GM23338 (cell line): ENCODE data around the gene WSB2. TPM values are rescaled to one million over a fixed set of nuclear protein-coding genes. Genes with fewer than 3 reads are reported as not detected.

Experiments used
- ATAC-seq: fragments of 200-7000 bp; cut with Tn5 transposase; 3 replicates; pipeline ENCODE4 v1.9.1; 2020
- DNase-seq: peaks from one replicate; pipeline ENCODE4 v3.0.0-alpha.2; 2015; ENCODE audit warnings: low spot score
- H2AFZ ChIP-seq: fragments of 200-600 bp; sonication (generic); 2 replicates; pipeline ENCODE4 v1.8.0; 2016; ENCODE audit warnings: antibody characterized with exemption, mild to moderate bottlenecking, moderate library complexity
- H3F3A ChIP-seq: fragments of 200-600 bp; sonication (generic); replicated peaks from 2 replicates; pipeline ENCODE4 v1.8.0; 2017; ENCODE audit warnings: antibody characterized with exemption, mixed run types, low read depth
- H3K27ac ChIP-seq: fragments of 200-600 bp; sonication (generic); 2 replicates; pipeline ENCODE4 v1.6.1; 2016; ENCODE audit warnings: low read depth
- H3K27me3 ChIP-seq: fragments of 200-600 bp; sonication (generic); 2 replicates; pipeline ENCODE4 v1.8.0; 2016; ENCODE audit warnings: mild to moderate bottlenecking, mixed run types, moderate library complexity; ENCODE audit not compliant: insufficient read depth
- H3K36me3 ChIP-seq: fragments of 200-600 bp; sonication (generic); 2 replicates; pipeline ENCODE4 v1.8.0; 2016; ENCODE audit warnings: mild to moderate bottlenecking; ENCODE audit not compliant: insufficient read depth
- H3K4me1 ChIP-seq: fragments of 200-600 bp; sonication (generic); 2 replicates; pipeline ENCODE4 v1.8.0; 2016; ENCODE audit warnings: mild to moderate bottlenecking, moderate library complexity; ENCODE audit not compliant: insufficient read depth
- H3K4me2 ChIP-seq: fragments of 200-600 bp; sonication (generic); 2 replicates; pipeline ENCODE4 v1.7.1; 2017; ENCODE audit warnings: mixed run types
- H3K4me3 ChIP-seq: fragments of 200-600 bp; sonication (generic); 2 replicates; pipeline ENCODE4 v1.6.1; 2016; ENCODE audit warnings: mixed run types
- H3K79me2 ChIP-seq: fragments of 200-600 bp; sonication (generic); replicated peaks from 2 replicates; pipeline ENCODE4 v1.8.0; 2017; ENCODE audit warnings: mild to moderate bottlenecking; ENCODE audit not compliant: insufficient read depth
- H3K9me2 ChIP-seq: fragments of 200-600 bp; sonication (generic); 2 replicates; pipeline ENCODE4 v1.8.0; 2017; ENCODE audit not compliant: insufficient read depth
- H4K20me1 ChIP-seq: fragments of 200-600 bp; sonication (generic); replicated peaks from 2 replicates; pipeline ENCODE4 v1.8.0; 2017; ENCODE audit warnings: mild to moderate bottlenecking; ENCODE audit not compliant: insufficient read depth
- H3K27ac Mint-ChIP-seq: 2 replicates; pipeline ENCODE4 v1.8.0; 2020; ENCODE audit warnings: inconsistent platforms, mild to moderate bottlenecking, moderate library complexity, mixed read lengths
- H3K27me3 Mint-ChIP-seq: 3 replicates; pipeline ENCODE4 v1.8.0; 2022; ENCODE audit warnings: low read depth, mild to moderate bottlenecking, moderate library complexity, mixed read lengths, inconsistent platforms; ENCODE audit not compliant: insufficient read depth, poor library complexity
- H3K36me3 Mint-ChIP-seq: 3 replicates; pipeline ENCODE4 v1.8.0; 2021; ENCODE audit warnings: low read depth, mild to moderate bottlenecking, inconsistent platforms, moderate library complexity, mixed read lengths
- H3K4me1 Mint-ChIP-seq: 3 replicates; pipeline ENCODE4 v1.8.0; 2020; ENCODE audit warnings: mild to moderate bottlenecking, inconsistent platforms, mixed read lengths
- H3K4me3 Mint-ChIP-seq: 3 replicates; pipeline ENCODE4 v1.8.0; 2021; ENCODE audit warnings: moderate library complexity, mild to moderate bottlenecking, inconsistent platforms, mixed read lengths
- H3K9me3 Mint-ChIP-seq: 3 replicates; pipeline ENCODE4 v1.8.0; 2020; ENCODE audit warnings: moderate library complexity, mild to moderate bottlenecking, inconsistent platforms, mixed read lengths
- CREB1 ChIP-seq: fragments of 250-450 bp; sonication (Bioruptor Pico); IDR thresholded peaks from 2 replicates; pipeline ENCODE4 v1.5.0; 2020; ENCODE audit warnings: low read depth, mild to moderate bottlenecking, moderate library complexity
- ETS1 ChIP-seq: IDR thresholded peaks from 2 replicates; pipeline ENCODE4 v1.6.1; 2016; ENCODE audit warnings: antibody characterized with exemption
- EZH2 ChIP-seq: fragments of 200-600 bp; sonication (generic); IDR thresholded peaks from one replicate; pipeline ENCODE4 v1.8.0; 2017; ENCODE audit warnings: antibody characterized with exemption, mild to moderate bottlenecking, low read depth; ENCODE audit not compliant: unreplicated experiment
- EZH2phosphoT487 ChIP-seq: fragments of 200-600 bp; sonication (generic); IDR thresholded peaks from one replicate; pipeline ENCODE4 v1.8.1; 2018; ENCODE audit warnings: antibody characterized with exemption; ENCODE audit not compliant: unreplicated experiment
- JUNB ChIP-seq: IDR thresholded peaks from one replicate; pipeline ENCODE4 v1.6.1; 2016; ENCODE audit warnings: antibody characterized with exemption; ENCODE audit not compliant: unreplicated experiment
- NANOG ChIP-seq: IDR thresholded peaks from 2 replicates; pipeline ENCODE4 v1.6.1; 2016; ENCODE audit warnings: antibody characterized with exemption, borderline replicate concordance
- POLR2AphosphoS5 ChIP-seq: IDR thresholded peaks from 2 replicates; pipeline ENCODE4 v1.6.1; 2016; ENCODE audit warnings: antibody characterized with exemption, low read depth
- STAT1 ChIP-seq: IDR thresholded peaks from one replicate; pipeline ENCODE4 v1.6.1; 2016; ENCODE audit warnings: antibody characterized with exemption; ENCODE audit not compliant: unreplicated experiment
- ZNF114 ChIP-seq: fragments of 250-450 bp; sonication (Bioruptor Pico); IDR thresholded peaks from 2 replicates; pipeline ENCODE4 v1.5.0; 2020; ENCODE audit warnings: mild to moderate bottlenecking, moderate library complexity
- ZNF331 ChIP-seq: fragments of 250-450 bp; sonication (Bioruptor Pico); IDR thresholded peaks from 2 replicates; pipeline ENCODE4 v1.5.0; 2020; ENCODE audit warnings: low read depth, mild to moderate bottlenecking, moderate library complexity
- ZNF462 ChIP-seq: fragments of 250-450 bp; sonication (Bioruptor Pico); IDR thresholded peaks from 2 replicates; pipeline ENCODE4 v1.5.0; 2020; ENCODE audit warnings: mild to moderate bottlenecking, moderate library complexity
- polyA plus RNA-seq: library from polyadenylated mRNA; unstranded; fragments of >200 nt; fragmentation: Nextera tagmentation; extraction: Ambion mirVana; gene quantifications from 2 replicates; pipeline ENCODE4 v1.2.1, GENCODE V29; 2016
- total RNA-seq: library from RNA; depleted of rRNA; stranded (reverse); fragments of >200 nt; shearing (Covaris generic); gene quantifications from 2 replicates; pipeline ENCODE4 v1.2.3, GENCODE V29; 2014
- TF ChIP-seq, protein P1 (sequence below): IDR thresholded peaks from one replicate; pipeline ENCODE4 v1.6.1; 2018; ENCODE audit warnings: antibody characterized with exemption; ENCODE audit not compliant: unreplicated experiment
- TF ChIP-seq, protein P2 (sequence below), 2 experiments: fragments of 200-600 bp in 1 of 2; sonication (generic) in 1 of 2; conservative IDR thresholded peaks; 2 replicates each; pipeline versions ENCODE4 v1.5.1 to v1.6.1; 2016 to 2017; ENCODE audit warnings: antibody characterized with exemption in 2 of 2, low read depth in 2 of 2, mild to moderate bottlenecking in 2 of 2, moderate library complexity in 1 of 2

WSB2 gene
- total and polyA plus RNA-seq, 2 experiments from 2014 or later = 36.6 to 60.8 TPM

GRCh38 chr12:118025168-118025567, 35.8 kb downstream of the WSB2 start:
- Histone ChIP-seq H3K4me1 (no peaks in the 10 kb centered on the region), H2AFZ (no peak overlapping the region), H3K27me3 (no peaks in the 10 kb centered on the region), H3K4me3 (no peak overlapping the region), H3K27ac (no peak overlapping the region), H3F3A (peaks cover 5% of the 10 kb centered on the region; the same call in 1 of the 2 replicates), H3K36me3 (peaks cover 35% of the 10 kb centered on the region), H3K9me2 (no peaks in the 10 kb centered on the region), H4K20me1 (no peaks in the 10 kb centered on the region; the same call in 1 of the 2 replicates), H3K79me2 (no peaks in the 10 kb centered on the region), H3K4me2 (no peak overlapping the region)
- H3K4me1 Mint-ChIP-seq = peaks cover 7% of the 10 kb centered on the region; the same call in 2 of the 3 replicates
- H3K4me3 Mint-ChIP-seq = no peak overlapping the region
- H3K27me3 Mint-ChIP-seq = peaks cover 13% of the 10 kb centered on the region
- no peak for TF ChIP-seq JUNB
- TF ChIP-seq, protein P1, sequence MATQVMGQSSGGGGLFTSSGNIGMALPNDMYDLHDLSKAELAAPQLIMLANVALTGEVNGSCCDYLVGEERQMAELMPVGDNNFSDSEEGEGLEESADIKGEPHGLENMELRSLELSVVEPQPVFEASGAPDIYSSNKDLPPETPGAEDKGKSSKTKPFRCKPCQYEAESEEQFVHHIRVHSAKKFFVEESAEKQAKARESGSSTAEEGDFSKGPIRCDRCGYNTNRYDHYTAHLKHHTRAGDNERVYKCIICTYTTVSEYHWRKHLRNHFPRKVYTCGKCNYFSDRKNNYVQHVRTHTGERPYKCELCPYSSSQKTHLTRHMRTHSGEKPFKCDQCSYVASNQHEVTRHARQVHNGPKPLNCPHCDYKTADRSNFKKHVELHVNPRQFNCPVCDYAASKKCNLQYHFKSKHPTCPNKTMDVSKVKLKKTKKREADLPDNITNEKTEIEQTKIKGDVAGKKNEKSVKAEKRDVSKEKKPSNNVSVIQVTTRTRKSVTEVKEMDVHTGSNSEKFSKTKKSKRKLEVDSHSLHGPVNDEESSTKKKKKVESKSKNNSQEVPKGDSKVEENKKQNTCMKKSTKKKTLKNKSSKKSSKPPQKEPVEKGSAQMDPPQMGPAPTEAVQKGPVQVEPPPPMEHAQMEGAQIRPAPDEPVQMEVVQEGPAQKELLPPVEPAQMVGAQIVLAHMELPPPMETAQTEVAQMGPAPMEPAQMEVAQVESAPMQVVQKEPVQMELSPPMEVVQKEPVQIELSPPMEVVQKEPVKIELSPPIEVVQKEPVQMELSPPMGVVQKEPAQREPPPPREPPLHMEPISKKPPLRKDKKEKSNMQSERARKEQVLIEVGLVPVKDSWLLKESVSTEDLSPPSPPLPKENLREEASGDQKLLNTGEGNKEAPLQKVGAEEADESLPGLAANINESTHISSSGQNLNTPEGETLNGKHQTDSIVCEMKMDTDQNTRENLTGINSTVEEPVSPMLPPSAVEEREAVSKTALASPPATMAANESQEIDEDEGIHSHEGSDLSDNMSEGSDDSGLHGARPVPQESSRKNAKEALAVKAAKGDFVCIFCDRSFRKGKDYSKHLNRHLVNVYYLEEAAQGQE = no peak
- TF ChIP-seq, protein P2, sequence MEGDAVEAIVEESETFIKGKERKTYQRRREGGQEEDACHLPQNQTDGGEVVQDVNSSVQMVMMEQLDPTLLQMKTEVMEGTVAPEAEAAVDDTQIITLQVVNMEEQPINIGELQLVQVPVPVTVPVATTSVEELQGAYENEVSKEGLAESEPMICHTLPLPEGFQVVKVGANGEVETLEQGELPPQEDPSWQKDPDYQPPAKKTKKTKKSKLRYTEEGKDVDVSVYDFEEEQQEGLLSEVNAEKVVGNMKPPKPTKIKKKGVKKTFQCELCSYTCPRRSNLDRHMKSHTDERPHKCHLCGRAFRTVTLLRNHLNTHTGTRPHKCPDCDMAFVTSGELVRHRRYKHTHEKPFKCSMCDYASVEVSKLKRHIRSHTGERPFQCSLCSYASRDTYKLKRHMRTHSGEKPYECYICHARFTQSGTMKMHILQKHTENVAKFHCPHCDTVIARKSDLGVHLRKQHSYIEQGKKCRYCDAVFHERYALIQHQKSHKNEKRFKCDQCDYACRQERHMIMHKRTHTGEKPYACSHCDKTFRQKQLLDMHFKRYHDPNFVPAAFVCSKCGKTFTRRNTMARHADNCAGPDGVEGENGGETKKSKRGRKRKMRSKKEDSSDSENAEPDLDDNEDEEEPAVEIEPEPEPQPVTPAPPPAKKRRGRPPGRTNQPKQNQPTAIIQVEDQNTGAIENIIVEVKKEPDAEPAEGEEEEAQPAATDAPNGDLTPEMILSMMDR (conservative IDR thresholded peaks at IDR 0.05; ENCODE audit: low read depth in 2 of 2) = no peak
- no peak for TF ChIP-seq CREB1 (CRISPR knock-in tag)
- TF ChIP-seq EZH2phosphoT487 = no peak
- no peak for TF ChIP-seq ETS1
- no peak for TF ChIP-seq EZH2
- no peak for TF ChIP-seq ZNF331 (CRISPR knock-in tag)
- TF ChIP-seq POLR2AphosphoS5 = no peak
- no peak for TF ChIP-seq ZNF462 (CRISPR knock-in tag)
- TF ChIP-seq STAT1 = no peak
- TF ChIP-seq ZNF114 (CRISPR knock-in tag) = no peak
- TF ChIP-seq NANOG = no peak
- no peak overlapping the region for H3K27ac Mint-ChIP-seq
- no peaks in the 10 kb centered on the region for H3K9me3 Mint-ChIP-seq
- DNase-seq = no peak
- ATAC-seq = no peak
- H3K36me3 Mint-ChIP-seq = peaks cover 90% of the 10 kb centered on the region
